IMR-90 (cell line): ENCODE measurements around the gene ITFG1. TPM values are rescaled to one million over a fixed set of nuclear protein-coding genes. Genes with fewer than 3 reads are reported as not detected.

Experiments
- ATAC-seq: fragments of 200-7000 bp; cut with Tn5 transposase; 2 replicates; pipeline ENCODE4 v1.9.1; 2020; ENCODE audit warnings: low read depth, mild to moderate bottlenecking, moderate library complexity
- BruUV-seq: library from RNA; stranded (reverse); fragments of 400-500 nt; replicated peaks from 2 replicates; lab custom pipeline; 2021; lab: Mats Ljungman, UMichigan
- CTCF ChIA-PET: fragments of 300-600 bp; formaldehyde crosslinking; extraction: SDS; loops from one replicate; lab custom pipeline; 2021; ENCODE audit warnings: antibody characterized with exemption; lab: Yijun Ruan, JAX
- POLR2A ChIA-PET: fragments of 300-600 bp; sonication (Branson Sonifier 250); formaldehyde crosslinking; loops from one replicate; lab custom pipeline; 2022; ENCODE audit warnings: antibody characterized with exemption; ENCODE audit not compliant: unreplicated experiment; lab: Charles Lee
- DNase-seq: peaks from one replicate; pipeline ENCODE4 v3.0.0; 2013
- H2AFZ ChIP-seq: replicated peaks from 2 replicates; pipeline ENCODE3; 2013; ENCODE audit warnings: low read length, mild to moderate bottlenecking; ENCODE audit not compliant: poor library complexity
- H2AK5ac ChIP-seq: 2 replicates; pipeline ENCODE4 v1.6.1; 2013; ENCODE audit warnings: low read depth, low read length, inconsistent platforms
- H2AK9ac ChIP-seq: replicated peaks from 2 replicates; pipeline ENCODE3; 2013; ENCODE audit warnings: mild to moderate bottlenecking, low read depth, low read length, moderate library complexity; ENCODE audit not compliant: poor library complexity
- H2BK120ac ChIP-seq: 2 replicates; pipeline ENCODE4 v1.6.1; 2013; ENCODE audit warnings: low read depth, low read length, inconsistent platforms
- H2BK15ac ChIP-seq: 3 replicates; pipeline ENCODE4 v1.6.1; 2013; ENCODE audit warnings: low read depth, low read length, inconsistent platforms
- H2BK20ac ChIP-seq: 2 replicates; pipeline ENCODE4 v1.6.1; 2013; ENCODE audit warnings: low read depth, mild to moderate bottlenecking, inconsistent platforms, low read length, moderate library complexity
- H2BK5ac ChIP-seq: 2 replicates; pipeline ENCODE4 v1.6.1; 2013; ENCODE audit warnings: mild to moderate bottlenecking, low read depth, low read length, inconsistent platforms; ENCODE audit not compliant: poor library complexity, severe bottlenecking
- H3K14ac ChIP-seq: replicated peaks from 2 replicates; pipeline ENCODE4 v1.6.1; 2013; ENCODE audit warnings: low read depth, low read length, inconsistent platforms
- H3K18ac ChIP-seq: 2 replicates; pipeline ENCODE4 v1.6.1; 2013; ENCODE audit warnings: low read depth, low read length, control low read depth
- H3K23ac ChIP-seq: 2 replicates; pipeline ENCODE4 v1.6.1; 2013; ENCODE audit warnings: low read depth, low read length, inconsistent platforms
- H3K27ac ChIP-seq: 2 replicates; pipeline ENCODE4 v1.5.1; 2013; ENCODE audit warnings: mild to moderate bottlenecking, control low read depth, low read length; ENCODE audit not compliant: insufficient read depth
- H3K27me3 ChIP-seq: 2 replicates; pipeline ENCODE4 v1.6.1; 2013; ENCODE audit warnings: low read length; ENCODE audit not compliant: control insufficient read depth, insufficient read depth
- H3K36me3 ChIP-seq: 2 replicates; pipeline ENCODE4 v1.6.1; 2013; ENCODE audit warnings: low read length, mixed read lengths; ENCODE audit not compliant: control insufficient read depth, insufficient read depth
- H3K4ac ChIP-seq: 2 replicates; pipeline ENCODE4 v1.6.1; 2013; ENCODE audit warnings: low read depth, low read length, inconsistent platforms
- H3K4me1 ChIP-seq: 2 replicates; pipeline ENCODE4 v1.6.1; 2013; ENCODE audit warnings: low read length, mixed read lengths; ENCODE audit not compliant: control insufficient read depth, insufficient read depth
- H3K4me2 ChIP-seq: 2 replicates; pipeline ENCODE4 v1.6.1; 2013; ENCODE audit warnings: low read depth, mild to moderate bottlenecking, control low read depth, low read length, moderate library complexity
- H3K4me3 ChIP-seq: 2 replicates; pipeline ENCODE4 v1.5.1; 2013; ENCODE audit warnings: low read depth, mild to moderate bottlenecking, control low read depth, low read length, moderate library complexity; ENCODE audit not compliant: insufficient read depth
- H3K56ac ChIP-seq: 2 replicates; pipeline ENCODE4 v1.6.1; 2013; ENCODE audit warnings: low read length, inconsistent platforms; ENCODE audit not compliant: insufficient read depth; ENCODE audit errors: extremely low read depth
- H3K79me1 ChIP-seq, 2 experiments: 2 replicates each; pipeline ENCODE4 v1.6.1; 2013; ENCODE audit warnings: low read length in 2 of 2, inconsistent platforms in 1 of 2, low read depth in 1 of 2
- H3K9ac ChIP-seq: 2 replicates; pipeline ENCODE4 v1.6.1; 2013; ENCODE audit warnings: low read depth, low read length, control low read depth
- H3K9me1 ChIP-seq: 2 replicates; pipeline ENCODE4 v1.6.1; 2013; ENCODE audit warnings: low read length, inconsistent platforms; ENCODE audit not compliant: insufficient read depth
- H3K9me3 ChIP-seq: 2 replicates; pipeline ENCODE4 v1.6.1; 2013; ENCODE audit warnings: low read length; ENCODE audit not compliant: control insufficient read depth, insufficient read depth
- H4K20me1 ChIP-seq: 2 replicates; pipeline ENCODE4 v1.6.1; 2013; ENCODE audit warnings: low read length, inconsistent platforms; ENCODE audit not compliant: insufficient read depth
- H4K5ac ChIP-seq: 2 replicates; pipeline ENCODE4 v1.6.1; 2013; ENCODE audit warnings: mild to moderate bottlenecking, low read depth, low read length, control low read depth
- H4K8ac ChIP-seq, 2 experiments: 2 replicates each; pipeline ENCODE4 v1.6.1; 2013; ENCODE audit warnings: low read depth in 2 of 2, low read length in 2 of 2, control low read depth in 1 of 2, inconsistent platforms in 1 of 2
- H4K91ac ChIP-seq: 2 replicates; pipeline ENCODE4 v1.6.1; 2013; ENCODE audit warnings: low read depth, low read length, inconsistent platforms; ENCODE audit not compliant: insufficient read depth
- MXI1 ChIP-seq: IDR thresholded peaks from 2 replicates; pipeline ENCODE4 v1.6.1; 2012; ENCODE audit warnings: low read depth, mild to moderate bottlenecking, low read length, moderate library complexity, borderline replicate concordance
- RAD21 ChIP-seq: IDR thresholded peaks from 2 replicates; pipeline ENCODE4 v1.6.1; 2012; ENCODE audit warnings: low read length, improper control_type of control experiment
- RCOR1 ChIP-seq: IDR thresholded peaks from 2 replicates; pipeline ENCODE4 v1.6.1; 2012; ENCODE audit warnings: mild to moderate bottlenecking, low read length, improper control_type of control experiment; ENCODE audit not compliant: insufficient replicate concordance
- RFX5 ChIP-seq: IDR thresholded peaks from 2 replicates; pipeline ENCODE4 v1.8.0; 2012; ENCODE audit warnings: low read depth, mild to moderate bottlenecking, low read length, moderate library complexity
- WGBS, 2 experiments: methylation state at CpG; one replicate each; pipeline versions ENCODE4 v1.1.5 to v1.1.7; 2013; ENCODE audit warnings: missing lambda C conversion rate in 2 of 2; ENCODE audit not compliant: insufficient read length in 1 of 2; ENCODE audit errors: extremely low coverage in 2 of 2; 5-methylcytosine and 5-hydroxymethylcytosine counted together
- dilution Hi-C: fragments of 300-500 bp; cut with HindIII; formaldehyde crosslinking; loops from one replicate; pipeline ENCODE4 v1.14.3; 2018; ENCODE audit warnings: low sequenced_read_pairs; ENCODE audit not compliant: unreplicated experiment
- in situ Hi-C: fragments of 300-500 bp; cut with MboI; formaldehyde crosslinking; loops from 3 replicates; pipeline ENCODE4 v1.14.3; 2019; ENCODE audit warnings: low sequenced_read_pairs, inconsistent platforms, mixed read lengths
- intact Hi-C: fragments of 100-400 bp; cut with micrococcal nuclease; formaldehyde crosslinking; loops from 2 replicates; pipeline ENCODE4 v1.10.0; 2022
- polyA plus RNA-seq, 3 experiments: library from polyadenylated mRNA; depleted of rRNA; stranded (reverse); fragments of >200 nt; gene quantifications; 2 replicates each; pipeline ENCODE4 v1.2.3, GENCODE V29; 2012; ENCODE audit warnings: low replicate concordance in 1 of 3
- total RNA-seq: library from RNA; depleted of rRNA; stranded (reverse); fragments of >200 nt; gene quantifications from 2 replicates; pipeline ENCODE4 v1.2.3, GENCODE V29; 2012
- TF ChIP-seq, protein P1 (sequence below): fragments of 150-350 bp; IDR thresholded peaks from 2 replicates; pipeline ENCODE4 v1.6.1; 2017; ENCODE audit warnings: mild to moderate bottlenecking, antibody characterized with exemption, low read length, low read depth

The ITFG1 gene
- total and polyA plus RNA-seq, 2 of the 4 experiments (the other 2 are of a cell fraction): 54.3 to 60.4 TPM

GRCh38 chr16:47311738-47312505 is 148.9 kb downstream of the ITFG1 start:
- CTCF ChIA-PET: interaction anchor here (0.6 kb wide), 1 partner anchor 166 kb away, joined by 5 read pairs; no protein-coding TSS in a partner anchor
- no peak for ATAC-seq
- dilution Hi-C loops: no loop called here

More at GRCh38 chr16:47311738-47312505, 148.9 kb downstream of the ITFG1 start:
- H3K9me1 ChIP-seq: no peaks in the 10 kb centered on the region
- no peak overlapping the region for H3K56ac ChIP-seq
- H3K23ac ChIP-seq: no peak overlapping the region
- H3K4me3 ChIP-seq: no peak overlapping the region
- no peaks in the 10 kb centered on the region for H3K9me3 ChIP-seq
- H2AK9ac ChIP-seq: no peak overlapping the region
- intact Hi-C loops (loop anchor here (5.0 kb wide), 1 partner anchor 170 kb away; the partner anchor contains the start of gene NETO2), in situ Hi-C loops (no loop called here)
- H3K4me2 ChIP-seq: no peak overlapping the region
- no peaks in the 10 kb centered on the region for H3K27me3 ChIP-seq
- POLR2A ChIA-PET: no interaction called here
- H4K20me1 ChIP-seq: no peaks in the 10 kb centered on the region
- 33% methylated on average over 1 of the region's 8 CpGs; no CpG with 5 or more reads in 1 of the 2 experiments for WGBS, 2 experiments
- H4K5ac ChIP-seq: no peak overlapping the region
- TF ChIP-seq MXI1 (no peak), RFX5 (no peak), RCOR1 (no peak), RAD21 (no peak)
- TF ChIP-seq, protein P1, sequence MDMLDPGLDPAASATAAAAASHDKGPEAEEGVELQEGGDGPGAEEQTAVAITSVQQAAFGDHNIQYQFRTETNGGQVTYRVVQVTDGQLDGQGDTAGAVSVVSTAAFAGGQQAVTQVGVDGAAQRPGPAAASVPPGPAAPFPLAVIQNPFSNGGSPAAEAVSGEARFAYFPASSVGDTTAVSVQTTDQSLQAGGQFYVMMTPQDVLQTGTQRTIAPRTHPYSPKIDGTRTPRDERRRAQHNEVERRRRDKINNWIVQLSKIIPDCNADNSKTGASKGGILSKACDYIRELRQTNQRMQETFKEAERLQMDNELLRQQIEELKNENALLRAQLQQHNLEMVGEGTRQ: no peak
- peak; percentile 57 for DNase-seq
- no peak overlapping the region for H3K4ac ChIP-seq
- no peak overlapping the region for H3K27ac ChIP-seq
- H2BK20ac ChIP-seq: peak overlapping the region; percentile 6; the same call in 1 of the 2 replicates
- peaks cover 0 to 3% of the 10 kb centered on the region in 2 experiments; a peak in 1 of 4 replicates for H3K79me1 ChIP-seq
- H3K9ac ChIP-seq: no peak overlapping the region
- H2BK120ac ChIP-seq: no peak overlapping the region
- no peak overlapping the region for H4K8ac ChIP-seq
- H4K91ac ChIP-seq: no peak overlapping the region
- no peak overlapping the region for H2BK15ac ChIP-seq
- no peak overlapping the region for H2BK5ac ChIP-seq
- no peaks in the 10 kb centered on the region for H3K36me3 ChIP-seq
- no TSS peak for BruUV-seq
- no peak overlapping the region for H2AFZ ChIP-seq
- H3K14ac ChIP-seq: peak overlapping the region; percentile 0; the same call in 1 of the 2 replicates
- no peak overlapping the region for H3K18ac ChIP-seq
- no peak overlapping the region for H2AK5ac ChIP-seq
- peaks cover 4% of the 10 kb centered on the region; the same call in 1 of the 2 replicates for H3K4me1 ChIP-seq
